NCI-H1436 treated with DMSO at 0.1 percent for 48 hours (cell line): Measurements from ENCODE around the gene BAHD1.

ENCODE experiments used
- DNase-seq: peaks from one replicate; lab custom pipeline; 2025; lab: John Stamatoyannopoulos, UW

BAHD1 gene

GRCh38 chr15:40498891-40499290 is 58.1 kb downstream of the BAHD1 start:
- DNase-seq: no peak

- DNase-seq: no peak
Observed at GRCh38 chr15:40499931-40500330, 59.2 kb downstream of the BAHD1 start.

GRCh38 chr15:40500568-40501330 is 60.0 kb downstream of the BAHD1 start:
- DNase-seq: no peak

- DNase-seq: no peak
Observed at GRCh38 chr15:40501487-40501886, 60.7 kb downstream of the BAHD1 start.

- no peak for DNase-seq
Observed at GRCh38 chr15:40506964-40507571, 66.3 kb downstream of the BAHD1 start.

- no peak for DNase-seq
Observed at GRCh38 chr15:40508216-40508615, 67.5 kb downstream of the BAHD1 start.

GRCh38 chr15:40510201-40510600 is 69.4 kb downstream of the BAHD1 start:
- no peak for DNase-seq

- DNase-seq: no peak
Observed at GRCh38 chr15:40511093-40511471, 70.3 kb downstream of the BAHD1 start.

- DNase-seq: no peak
Observed at GRCh38 chr15:40511472-40512133, 70.8 kb downstream of the BAHD1 start.

- no peak for DNase-seq
Observed at GRCh38 chr15:40512440-40512839, 71.7 kb downstream of the BAHD1 start.

GRCh38 chr15:40513609-40514008 is 72.9 kb downstream of the BAHD1 start:
- DNase-seq: no peak

- no peak for DNase-seq
Observed at GRCh38 chr15:40516322-40516721, 75.6 kb downstream of the BAHD1 start.
